Fibroblast of lung (primary cell): ENCODE data around the gene DHH. TPM values are rescaled to one million over a fixed set of nuclear protein-coding genes. Genes with fewer than 3 reads are reported as not detected.

Source experiments
- DNase-seq, 2 donors: peaks; one replicate each; pipeline versions ENCODE4 v3.0.0 to v3.0.0-alpha.2; 2010; ENCODE audit warnings: low read depth in 2 of 2
- H2AFZ ChIP-seq: 2 replicates; pipeline ENCODE4 v1.5.1; 2012; ENCODE audit warnings: low read length, control low read depth, inconsistent platforms
- H3K27ac ChIP-seq: 2 replicates; pipeline ENCODE4 v1.5.1; 2011; ENCODE audit warnings: low read length, control low read depth; ENCODE audit not compliant: insufficient read depth
- H3K27me3 ChIP-seq: 2 replicates; pipeline ENCODE4 v1.5.1; 2011; ENCODE audit warnings: mild to moderate bottlenecking, low read length; ENCODE audit not compliant: control insufficient read depth, insufficient read depth
- H3K36me3 ChIP-seq: 2 replicates; pipeline ENCODE4 v1.5.1; 2011; ENCODE audit warnings: low read length; ENCODE audit not compliant: control insufficient read depth, insufficient read depth
- H3K4me1 ChIP-seq: 2 replicates; pipeline ENCODE4 v1.5.1; 2011; ENCODE audit warnings: low read length; ENCODE audit not compliant: control insufficient read depth, insufficient read depth; ENCODE audit errors: extremely low read depth
- H3K4me2 ChIP-seq: 2 replicates; pipeline ENCODE4 v1.5.1; 2011; ENCODE audit warnings: low read length, control low read depth; ENCODE audit not compliant: insufficient read depth; ENCODE audit errors: extremely low read depth
- H3K4me3 ChIP-seq, 4 experiments: fragments of 200-600 bp in 1 of 4; sonication (generic) in 1 of 4; replicated peaks in 1 of 4; 2 replicates each; pipeline ENCODE4 v1.5.1; 2011 to 2016; ENCODE audit warnings: low read length in 4 of 4, low read depth in 3 of 4, mild to moderate bottlenecking in 3 of 4, control low read depth in 2 of 4, inconsistent platforms in 1 of 4, mixed read lengths in 1 of 4; ENCODE audit not compliant: insufficient read depth in 1 of 4; ENCODE audit errors: control extremely low read depth in 1 of 4
- H3K79me2 ChIP-seq: 2 replicates; pipeline ENCODE4 v1.5.1; 2012; ENCODE audit warnings: mild to moderate bottlenecking, low read length, inconsistent platforms; ENCODE audit not compliant: control insufficient read depth, insufficient read depth
- H3K9ac ChIP-seq: 2 replicates; pipeline ENCODE4 v1.5.1; 2011; ENCODE audit warnings: mild to moderate bottlenecking, low read length, control low read depth; ENCODE audit not compliant: insufficient read depth
- H3K9me3 ChIP-seq: 2 replicates; pipeline ENCODE4 v1.5.1; 2012; ENCODE audit warnings: low read depth, low read length; ENCODE audit not compliant: control insufficient read depth, insufficient read depth
- H4K20me1 ChIP-seq: 2 replicates; pipeline ENCODE4 v1.5.1; 2011; ENCODE audit warnings: low read length; ENCODE audit not compliant: control insufficient read depth, insufficient read depth; ENCODE audit errors: extremely low read depth
- EZH2 ChIP-seq: IDR thresholded peaks from 2 replicates; pipeline ENCODE4 v1.5.1; 2012; ENCODE audit warnings: low read length, control low read depth, mild to moderate bottlenecking; ENCODE audit errors: missing control alignments
- polyA plus RNA-seq, 2 donors: library from polyadenylated mRNA; depleted of rRNA in 1 of 2; stranded (reverse) in 1 of 2; unstranded in 1 of 2; fragments of >200 nt; gene quantifications; 2 replicates each; pipeline ENCODE4 v1.2.1, GENCODE V29; 2011 to 2012; ENCODE audit warnings: missing spikeins in 1 of 2
- total RNA-seq: library from RNA; depleted of rRNA; stranded (reverse); fragments of >200 nt; gene quantifications from 2 replicates; pipeline ENCODE4 v1.2.1, GENCODE V29; 2014
- TF ChIP-seq, protein P1 (sequence below), 2 donors: IDR thresholded peaks in 1 of 2; conservative IDR thresholded peaks in 1 of 2; 1 replicate in 1 of 2; 2 replicates in 1 of 2; pipeline ENCODE4 v1.5.1; 2011 to 2012; ENCODE audit warnings: low read length in 2 of 2, control low read depth in 1 of 2, inconsistent platforms in 1 of 2, low read depth in 1 of 2, mild to moderate bottlenecking in 1 of 2

The DHH gene
- total and polyA plus RNA-seq, 2 donors (not counting 1 experiment from before 2014, with no cell fraction given) = under 0.01 to 0.01 TPM

DNA sequence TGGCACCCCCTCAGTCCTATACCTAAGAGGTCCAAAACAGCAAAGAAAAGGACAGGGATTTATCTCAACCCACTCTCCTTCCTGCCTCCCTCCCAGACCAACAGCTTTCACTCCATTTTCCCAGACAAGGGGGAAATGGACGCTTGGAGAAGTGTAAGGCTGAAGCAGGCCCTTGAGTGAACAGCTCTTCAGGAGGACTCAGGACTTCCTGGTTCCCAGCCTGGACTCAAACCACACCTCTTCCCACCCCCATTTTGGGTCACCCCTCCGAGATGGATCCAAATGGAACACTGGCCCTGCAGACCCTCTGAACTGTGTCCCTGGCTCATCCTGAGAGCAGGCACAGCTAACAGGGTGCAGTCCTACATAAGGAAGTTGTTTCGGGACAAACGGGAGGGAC lies 36.7 kb downstream of the DHH start:
- no peak for DNase-seq
- Histone ChIP-seq H3K9me3 (no peaks in the 10 kb centered on the region), H4K20me1 (peaks cover 8% of the 10 kb centered on the region), H3K27ac (no peak overlapping the region), H2AFZ (no peak overlapping the region), H3K36me3 (peaks cover 16% of the 10 kb centered on the region), H3K4me2 (peak overlapping the region; percentile 99), H3K27me3 (no peaks in the 10 kb centered on the region), H3K4me3 (peak overlapping the region; percentile 65 to 96 (median 84)), H3K9ac (peak overlapping the region; percentile 52), H3K79me2 (peaks cover 76% of the 10 kb centered on the region), H3K4me1 (peaks cover 8% of the 10 kb centered on the region)
- TF ChIP-seq EZH2 = no peak
- TF ChIP-seq, protein P1, sequence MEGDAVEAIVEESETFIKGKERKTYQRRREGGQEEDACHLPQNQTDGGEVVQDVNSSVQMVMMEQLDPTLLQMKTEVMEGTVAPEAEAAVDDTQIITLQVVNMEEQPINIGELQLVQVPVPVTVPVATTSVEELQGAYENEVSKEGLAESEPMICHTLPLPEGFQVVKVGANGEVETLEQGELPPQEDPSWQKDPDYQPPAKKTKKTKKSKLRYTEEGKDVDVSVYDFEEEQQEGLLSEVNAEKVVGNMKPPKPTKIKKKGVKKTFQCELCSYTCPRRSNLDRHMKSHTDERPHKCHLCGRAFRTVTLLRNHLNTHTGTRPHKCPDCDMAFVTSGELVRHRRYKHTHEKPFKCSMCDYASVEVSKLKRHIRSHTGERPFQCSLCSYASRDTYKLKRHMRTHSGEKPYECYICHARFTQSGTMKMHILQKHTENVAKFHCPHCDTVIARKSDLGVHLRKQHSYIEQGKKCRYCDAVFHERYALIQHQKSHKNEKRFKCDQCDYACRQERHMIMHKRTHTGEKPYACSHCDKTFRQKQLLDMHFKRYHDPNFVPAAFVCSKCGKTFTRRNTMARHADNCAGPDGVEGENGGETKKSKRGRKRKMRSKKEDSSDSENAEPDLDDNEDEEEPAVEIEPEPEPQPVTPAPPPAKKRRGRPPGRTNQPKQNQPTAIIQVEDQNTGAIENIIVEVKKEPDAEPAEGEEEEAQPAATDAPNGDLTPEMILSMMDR (conservative IDR thresholded peaks at IDR 0.05 in 1 of 2, IDR thresholded peaks at IDR 0.05 in 1 of 2; ENCODE audit: low read depth in 1 of 2, low read length in 2 of 2) = no peak

- no peak overlapping the region for H3K27ac ChIP-seq
- no peaks in the 10 kb centered on the region for H3K27me3 ChIP-seq
- TF ChIP-seq, protein P1 (conservative IDR thresholded peaks at IDR 0.05 in 1 of 2, IDR thresholded peaks at IDR 0.05 in 1 of 2; ENCODE audit: low read depth in 1 of 2, low read length in 2 of 2) = no peak
- TF ChIP-seq EZH2 = no peak
- H3K4me2 ChIP-seq = peak overlapping the region; percentile 99
- H3K9ac ChIP-seq = no peak overlapping the region
- H3K4me3 ChIP-seq = peak overlapping the region in 2 of 4 experiments; percentile 86 to 96
- H3K4me1 ChIP-seq = peaks cover 8% of the 10 kb centered on the region
- peaks cover 8% of the 10 kb centered on the region for H4K20me1 ChIP-seq
- peaks cover 78% of the 10 kb centered on the region for H3K79me2 ChIP-seq
- H2AFZ ChIP-seq = no peak overlapping the region
- H3K9me3 ChIP-seq = no peaks in the 10 kb centered on the region
- H3K36me3 ChIP-seq = peaks cover 30% of the 10 kb centered on the region
- peak; percentile 68 to 77 for DNase-seq
Observed at GRCh38 chr12:49055978-49056754, 38.4 kb downstream of the DHH start.

DNA sequence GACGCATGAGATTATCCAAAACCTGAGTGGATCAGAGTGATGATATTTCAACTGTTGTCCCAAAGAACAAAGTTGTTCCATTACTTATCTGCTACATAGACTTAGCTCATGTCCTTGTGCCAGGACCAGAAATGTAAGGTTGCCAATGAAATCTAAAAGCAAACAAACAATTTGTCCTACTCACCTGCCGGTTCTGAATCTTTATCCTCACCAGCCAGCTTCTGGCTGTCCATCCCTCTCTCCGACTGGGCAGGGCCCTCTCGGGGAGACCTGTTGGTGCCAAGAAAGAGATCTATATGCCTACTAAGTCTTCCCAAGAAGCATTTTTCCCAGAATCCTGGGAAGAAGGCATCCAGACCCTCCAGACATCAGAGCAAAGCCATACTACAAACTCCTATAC lies 39.5 kb downstream of the DHH start:
- Histone ChIP-seq H3K27ac (no peak overlapping the region), H3K36me3 (peaks cover 36% of the 10 kb centered on the region), H3K9ac (no peak overlapping the region), H3K9me3 (no peaks in the 10 kb centered on the region), H2AFZ (no peak overlapping the region), H4K20me1 (peaks cover 8% of the 10 kb centered on the region), H3K79me2 (peaks cover 72% of the 10 kb centered on the region), H3K4me3 (no peak overlapping the region), H3K4me1 (peaks cover 8% of the 10 kb centered on the region), H3K4me2 (no peak overlapping the region), H3K27me3 (no peaks in the 10 kb centered on the region)
- TF ChIP-seq, protein P1 (conservative IDR thresholded peaks at IDR 0.05 in 1 of 2, IDR thresholded peaks at IDR 0.05 in 1 of 2; ENCODE audit: low read depth in 1 of 2, low read length in 2 of 2) = no peak
- no peak for TF ChIP-seq EZH2
- no peak for DNase-seq
